GM12891 (cell line): ENCODE measurements around the gene FBXL7.

ENCODE experiments used
- PAX5 ChIP-seq: IDR thresholded peaks from 2 replicates; pipeline ENCODE4 v1.6.1; 2011; ENCODE audit warnings: low read length, moderate library complexity, mild to moderate bottlenecking; ENCODE audit not compliant: insufficient read depth, severe bottlenecking
- POLR2A ChIP-seq: IDR thresholded peaks from 2 replicates; pipeline ENCODE4 v1.6.1; 2011; ENCODE audit warnings: low read depth, low read length, control low read depth
- POLR2AphosphoS5 ChIP-seq: IDR thresholded peaks from 2 replicates; pipeline ENCODE4 v1.6.1; 2011; ENCODE audit warnings: low read depth, low read length, control low read depth
- POU2F2 ChIP-seq: IDR thresholded peaks from 2 replicates; pipeline ENCODE4 v1.6.1; 2011; ENCODE audit warnings: low read depth, mild to moderate bottlenecking, control low read depth, low read length, moderate library complexity
- SPI1 ChIP-seq: IDR thresholded peaks from 2 replicates; pipeline ENCODE4 v1.6.1; 2011; ENCODE audit warnings: low read depth, low read length, control low read depth
- TAF1 ChIP-seq: IDR thresholded peaks from 2 replicates; pipeline ENCODE4 v1.6.1; 2011; ENCODE audit warnings: low read depth, low read length, control low read depth

- TF ChIP-seq POLR2AphosphoS5: no peak
- no peak for TF ChIP-seq POLR2A
- no peak for TF ChIP-seq TAF1
- TF ChIP-seq PAX5: no peak
- TF ChIP-seq SPI1: no peak
- no peak for TF ChIP-seq POU2F2
Observed at GRCh38 chr5:15510831-15511230, 10.9 kb downstream of the FBXL7 start.
